ENCODE results near the gene SLC39A8.

DNA sequence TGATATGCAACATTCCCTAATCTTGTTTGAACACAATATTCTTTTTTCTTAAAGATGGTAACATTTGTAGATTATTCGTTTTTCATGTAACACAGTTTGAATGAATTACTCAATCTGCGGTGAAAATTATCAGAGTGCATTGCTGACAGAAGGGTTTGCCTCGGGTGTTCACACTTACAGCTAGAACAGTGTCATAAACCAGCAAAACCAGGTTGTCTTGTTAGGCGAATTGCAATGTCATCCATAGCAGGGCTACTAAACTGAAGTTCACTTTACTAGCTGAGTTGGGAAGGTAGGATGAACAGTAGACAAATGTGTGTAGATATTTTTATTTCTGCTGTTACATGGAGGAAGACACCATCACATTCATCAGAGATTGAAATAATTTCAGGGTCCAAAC, 98.9 kb downstream of the SLC39A8 start:
- TF ChIP-seq, protein P1, sequence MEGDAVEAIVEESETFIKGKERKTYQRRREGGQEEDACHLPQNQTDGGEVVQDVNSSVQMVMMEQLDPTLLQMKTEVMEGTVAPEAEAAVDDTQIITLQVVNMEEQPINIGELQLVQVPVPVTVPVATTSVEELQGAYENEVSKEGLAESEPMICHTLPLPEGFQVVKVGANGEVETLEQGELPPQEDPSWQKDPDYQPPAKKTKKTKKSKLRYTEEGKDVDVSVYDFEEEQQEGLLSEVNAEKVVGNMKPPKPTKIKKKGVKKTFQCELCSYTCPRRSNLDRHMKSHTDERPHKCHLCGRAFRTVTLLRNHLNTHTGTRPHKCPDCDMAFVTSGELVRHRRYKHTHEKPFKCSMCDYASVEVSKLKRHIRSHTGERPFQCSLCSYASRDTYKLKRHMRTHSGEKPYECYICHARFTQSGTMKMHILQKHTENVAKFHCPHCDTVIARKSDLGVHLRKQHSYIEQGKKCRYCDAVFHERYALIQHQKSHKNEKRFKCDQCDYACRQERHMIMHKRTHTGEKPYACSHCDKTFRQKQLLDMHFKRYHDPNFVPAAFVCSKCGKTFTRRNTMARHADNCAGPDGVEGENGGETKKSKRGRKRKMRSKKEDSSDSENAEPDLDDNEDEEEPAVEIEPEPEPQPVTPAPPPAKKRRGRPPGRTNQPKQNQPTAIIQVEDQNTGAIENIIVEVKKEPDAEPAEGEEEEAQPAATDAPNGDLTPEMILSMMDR (IDR thresholded peaks at IDR 0.05): no peak
- no peak for TF ChIP-seq POLR2A (IDR thresholded peaks at IDR 0.05)

Measured in right lobe of liver (tissue), 4 donors.